Mesendoderm (in vitro differentiated cells): Measurements from ENCODE around the gene LPIN1.

ENCODE experiments used
- DNase-seq: peaks from one replicate; pipeline ENCODE4 v3.0.0; 2013
- H2AK5ac ChIP-seq: 2 replicates; pipeline ENCODE4 v1.6.1; 2013; ENCODE audit warnings: low read length, inconsistent platforms
- H2BK120ac ChIP-seq: 2 replicates; pipeline ENCODE4 v1.6.1; 2013; ENCODE audit warnings: low read depth, mild to moderate bottlenecking, low read length, moderate library complexity, mixed read lengths
- H2BK15ac ChIP-seq: replicated peaks from 2 replicates; pipeline ENCODE4 v1.6.1; 2013; ENCODE audit warnings: low read depth, mild to moderate bottlenecking, moderate library complexity
- H2BK5ac ChIP-seq: 2 replicates; pipeline ENCODE4 v1.6.1; 2013; ENCODE audit warnings: low read length, inconsistent platforms
- H3K18ac ChIP-seq: 2 replicates; pipeline ENCODE4 v1.6.1; 2013; ENCODE audit warnings: mild to moderate bottlenecking, low read length, mixed read lengths
- H3K23ac ChIP-seq: one replicate; pipeline ENCODE4 v1.6.1; 2013; ENCODE audit warnings: low read length
- H3K27ac ChIP-seq: 2 replicates; pipeline ENCODE4 v1.5.1; 2013; ENCODE audit warnings: low read depth, mild to moderate bottlenecking, inconsistent platforms, low read length, moderate library complexity
- H3K27me3 ChIP-seq: 2 replicates; pipeline ENCODE4 v1.6.1; 2013; ENCODE audit warnings: low read length, control low read depth, mild to moderate bottlenecking, inconsistent platforms; ENCODE audit not compliant: insufficient read depth, poor library complexity
- H3K36me3 ChIP-seq: 2 replicates; pipeline ENCODE4 v1.6.1; 2013; ENCODE audit warnings: low read length, inconsistent platforms; ENCODE audit not compliant: control insufficient read depth, insufficient read depth
- H3K4ac ChIP-seq: one replicate; pipeline ENCODE4 v1.6.1; 2013; ENCODE audit warnings: low read depth, mild to moderate bottlenecking, low read length, moderate library complexity
- H3K4me1 ChIP-seq: 2 replicates; pipeline ENCODE4 v1.6.1; 2013; ENCODE audit warnings: low read depth, low read length, inconsistent platforms; ENCODE audit not compliant: control insufficient read depth
- H3K4me2 ChIP-seq: 2 replicates; pipeline ENCODE4 v1.6.1; 2013; ENCODE audit warnings: low read length
- H3K4me3 ChIP-seq: 2 replicates; pipeline ENCODE4 v1.5.1; 2013; ENCODE audit warnings: mild to moderate bottlenecking, low read length
- H3K56ac ChIP-seq: one replicate; pipeline ENCODE4 v1.6.1; 2013; ENCODE audit warnings: low read length
- H3K79me1 ChIP-seq: 2 replicates; pipeline ENCODE4 v1.6.1; 2013; ENCODE audit warnings: low read length, inconsistent platforms
- H3K79me2 ChIP-seq: 2 replicates; pipeline ENCODE4 v1.6.1; 2013; ENCODE audit warnings: mild to moderate bottlenecking, low read length; ENCODE audit not compliant: control insufficient read depth, insufficient read depth
- H3K9ac ChIP-seq: 2 replicates; pipeline ENCODE4 v1.6.1; 2013; ENCODE audit warnings: low read length, inconsistent platforms
- H4K5ac ChIP-seq: one replicate; pipeline ENCODE4 v1.6.1; 2013; ENCODE audit warnings: low read length
- H4K8ac ChIP-seq: one replicate; pipeline ENCODE4 v1.6.1; 2013; ENCODE audit warnings: low read depth, mild to moderate bottlenecking, control low read depth, low read length, moderate library complexity
- WGBS: extraction: QIAGEN DNeasy Blood & Tissue Kit; methylation state at CpG from one replicate; pipeline ENCODE4 v1.1.7; 2013; ENCODE audit warnings: low lambda C conversion rate, missing lambda C conversion rate; ENCODE audit not compliant: insufficient coverage; ENCODE audit errors: extremely low coverage; 5-methylcytosine and 5-hydroxymethylcytosine counted together

The LPIN1 gene

DNA sequence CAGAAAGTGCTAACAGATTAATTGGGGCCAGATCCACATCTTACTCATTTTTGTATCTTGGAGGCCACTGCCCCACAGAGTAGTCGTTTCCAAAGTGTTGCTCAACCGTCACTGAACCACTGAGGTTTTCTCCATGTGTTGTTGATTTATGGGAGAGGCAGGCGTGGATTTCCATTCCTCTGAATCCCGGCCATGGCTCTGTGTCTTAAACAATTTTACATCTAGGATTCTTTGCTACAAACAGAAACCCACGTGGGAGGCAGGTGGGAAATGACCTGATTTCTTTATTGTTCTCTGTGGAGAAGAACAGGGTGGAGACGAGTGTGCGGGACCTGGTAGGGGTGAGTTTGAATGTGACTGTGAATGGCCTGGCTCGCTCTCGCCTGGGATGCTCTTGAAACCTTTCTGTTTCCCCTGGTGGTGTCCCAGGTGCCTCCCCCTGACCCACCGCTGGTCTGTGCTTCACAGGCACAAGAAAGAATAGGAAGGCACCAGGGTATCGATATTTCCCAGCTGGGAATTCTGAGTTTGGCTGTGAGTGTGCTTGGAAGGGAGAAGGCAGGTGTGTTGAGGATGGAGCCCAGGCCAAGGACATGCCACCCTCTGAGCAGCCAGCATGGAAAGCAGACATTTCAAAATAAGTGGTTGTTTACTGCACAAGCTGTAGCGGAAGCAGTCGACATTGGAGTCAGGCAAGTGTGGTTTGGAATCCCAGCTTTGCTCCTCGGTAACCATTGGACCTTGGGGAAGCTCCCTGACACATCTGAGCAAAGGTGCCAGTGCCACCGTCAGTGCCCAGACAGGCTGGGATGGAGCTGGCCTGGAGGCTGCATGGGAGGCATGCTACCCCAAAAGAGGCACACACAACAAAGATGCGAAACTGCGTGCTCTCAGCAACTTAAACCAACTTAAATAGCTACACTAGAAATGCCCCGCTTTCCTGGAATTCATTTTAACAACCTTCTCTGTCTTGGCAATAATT is 50.0 kb downstream of the LPIN1 start:
- no peak overlapping the region for H3K4me2 ChIP-seq
- no peak overlapping the region for H3K4me3 ChIP-seq
- no peak overlapping the region for H2BK15ac ChIP-seq
- no peaks in the 10 kb centered on the region for H3K27me3 ChIP-seq
- H3K56ac ChIP-seq, result no peak overlapping the region
- H3K4ac ChIP-seq, result no peak overlapping the region
- no peak overlapping the region for H3K27ac ChIP-seq
- no peak overlapping the region for H3K23ac ChIP-seq
- no peak overlapping the region for H4K5ac ChIP-seq
- H3K79me1 ChIP-seq, result no peaks in the 10 kb centered on the region
- H2BK120ac ChIP-seq, result no peak overlapping the region
- no peaks in the 10 kb centered on the region for H3K4me1 ChIP-seq
- no peaks in the 10 kb centered on the region for H3K79me2 ChIP-seq
- WGBS, result no CpG with 5 or more reads among the region's 18 CpGs
- no peak overlapping the region for H3K9ac ChIP-seq
- no peak for DNase-seq
- H4K8ac ChIP-seq, result no peak overlapping the region
- no peaks in the 10 kb centered on the region for H3K36me3 ChIP-seq
- H2AK5ac ChIP-seq, result no peak overlapping the region
- H3K18ac ChIP-seq, result no peak overlapping the region
- H2BK5ac ChIP-seq, result no peak overlapping the region

DNA sequence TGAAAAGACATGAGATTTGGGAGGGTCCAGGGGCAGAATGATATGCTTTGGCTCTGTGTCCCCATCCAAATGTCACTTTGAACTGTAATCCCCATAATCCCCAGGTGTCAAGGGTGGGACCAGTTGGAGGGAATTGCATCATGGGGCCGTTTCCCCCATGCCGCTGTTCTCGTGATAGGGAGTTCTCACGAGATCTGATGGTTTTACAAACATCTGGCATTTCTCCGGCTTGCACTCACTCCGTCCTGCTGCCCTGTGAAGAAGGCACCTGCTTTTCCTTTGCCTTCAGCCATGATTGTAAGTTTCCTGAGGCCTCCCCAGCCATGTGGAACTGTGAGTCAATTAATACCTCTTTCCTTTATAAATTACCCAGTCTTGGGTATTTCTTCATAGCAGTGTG is 51.4 kb downstream of the LPIN1 start:
- H3K27me3 ChIP-seq, result no peaks in the 10 kb centered on the region
- no peak overlapping the region for H3K4me2 ChIP-seq
- H3K79me2 ChIP-seq, result no peaks in the 10 kb centered on the region
- no peak overlapping the region for H2BK15ac ChIP-seq
- H4K5ac ChIP-seq, result no peak overlapping the region
- H3K9ac ChIP-seq, result no peak overlapping the region
- no peak overlapping the region for H2BK120ac ChIP-seq
- no CpG with 5 or more reads among the region's 6 CpGs for WGBS
- no peak overlapping the region for H3K27ac ChIP-seq
- no peak overlapping the region for H3K4me3 ChIP-seq
- H3K36me3 ChIP-seq, result no peaks in the 10 kb centered on the region
- DNase-seq, result no peak
- no peak overlapping the region for H2BK5ac ChIP-seq
- H3K79me1 ChIP-seq, result no peaks in the 10 kb centered on the region
- H3K23ac ChIP-seq, result no peak overlapping the region
- no peak overlapping the region for H4K8ac ChIP-seq
- H3K4ac ChIP-seq, result no peak overlapping the region
- no peaks in the 10 kb centered on the region for H3K4me1 ChIP-seq
- H2AK5ac ChIP-seq, result no peak overlapping the region
- H3K18ac ChIP-seq, result no peak overlapping the region
- H3K56ac ChIP-seq, result no peak overlapping the region

DNA sequence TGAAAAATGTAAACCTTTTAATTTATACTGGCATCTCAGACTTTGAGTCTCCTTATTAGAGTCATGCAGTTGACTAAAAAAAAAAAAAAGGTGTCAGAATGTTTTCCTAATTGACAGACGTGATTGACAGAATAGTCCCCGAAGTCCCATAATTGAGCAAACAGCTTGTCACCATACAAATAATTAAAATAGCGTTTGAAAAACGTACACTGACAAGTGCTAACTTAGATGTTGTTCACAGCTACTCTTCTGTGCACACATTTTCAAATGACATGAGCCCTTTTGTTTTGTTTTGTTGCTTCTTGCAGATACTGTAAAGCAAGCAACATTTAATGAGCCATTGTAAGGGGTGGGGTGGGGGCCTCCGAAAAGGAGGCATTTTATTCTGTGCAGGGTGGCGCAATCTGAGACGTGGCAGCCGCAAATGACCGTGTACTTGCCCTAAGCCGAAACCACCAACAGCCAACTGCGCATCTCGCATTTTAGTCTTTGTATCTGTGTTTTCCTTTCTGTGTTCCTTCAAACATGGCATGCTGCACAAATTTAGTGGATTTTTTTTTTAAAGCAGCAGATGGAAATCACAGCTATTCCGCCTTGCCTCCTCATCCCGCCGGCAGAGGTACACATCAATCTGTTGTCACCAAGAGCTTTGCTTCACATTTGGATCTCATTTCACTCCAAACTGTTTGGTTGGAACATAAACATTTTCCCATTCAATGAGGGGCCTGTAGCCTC is 52.4 kb downstream of the LPIN1 start:
- Histone ChIP-seq H3K4me2 (no peak overlapping the region), H3K4ac (no peak overlapping the region), H3K18ac (no peak overlapping the region), H2BK15ac (no peak overlapping the region), H2BK120ac (no peak overlapping the region), H3K79me2 (no peaks in the 10 kb centered on the region), H3K56ac (no peak overlapping the region), H2AK5ac (no peak overlapping the region), H2BK5ac (no peak overlapping the region), H3K27ac (no peak overlapping the region), H3K27me3 (no peaks in the 10 kb centered on the region), H3K36me3 (no peaks in the 10 kb centered on the region), H4K8ac (no peak overlapping the region), H3K79me1 (no peaks in the 10 kb centered on the region), H3K4me3 (no peak overlapping the region), H3K23ac (no peak overlapping the region), H4K5ac (no peak overlapping the region), H3K4me1 (no peaks in the 10 kb centered on the region), H3K9ac (no peak overlapping the region)
- DNase-seq, result no peak
- no CpG with 5 or more reads among the region's 15 CpGs for WGBS

- Histone ChIP-seq H4K8ac (no peak overlapping the region), H2AK5ac (no peak overlapping the region), H3K23ac (no peak overlapping the region), H3K4me2 (no peak overlapping the region), H2BK15ac (no peak overlapping the region), H4K5ac (no peak overlapping the region), H3K4me3 (no peak overlapping the region), H3K27me3 (no peaks in the 10 kb centered on the region), H2BK5ac (no peak overlapping the region), H2BK120ac (no peak overlapping the region), H3K9ac (no peak overlapping the region), H3K4ac (no peak overlapping the region), H3K27ac (no peak overlapping the region), H3K79me2 (no peaks in the 10 kb centered on the region), H3K18ac (no peak overlapping the region), H3K4me1 (no peaks in the 10 kb centered on the region), H3K36me3 (no peaks in the 10 kb centered on the region), H3K79me1 (no peaks in the 10 kb centered on the region), H3K56ac (no peak overlapping the region)
- no CpG with 5 or more reads among the region's 8 CpGs for WGBS
- no peak for DNase-seq
Measured at GRCh38 chr2:11799826-11800225, 53.4 kb downstream of the LPIN1 start.

- no peak overlapping the region for H3K18ac ChIP-seq
- no peaks in the 10 kb centered on the region for H3K4me1 ChIP-seq
- no peak for DNase-seq
- H3K79me1 ChIP-seq, result no peaks in the 10 kb centered on the region
- no peak overlapping the region for H3K27ac ChIP-seq
- H2BK15ac ChIP-seq, result no peak overlapping the region
- no peak overlapping the region for H2BK120ac ChIP-seq
- H3K36me3 ChIP-seq, result peaks cover 3% of the 10 kb centered on the region
- no peak overlapping the region for H3K4ac ChIP-seq
- H3K27me3 ChIP-seq, result no peaks in the 10 kb centered on the region
- no peak overlapping the region for H3K56ac ChIP-seq
- H3K4me3 ChIP-seq, result no peak overlapping the region
- H4K5ac ChIP-seq, result no peak overlapping the region
- H2AK5ac ChIP-seq, result no peak overlapping the region
- no peak overlapping the region for H2BK5ac ChIP-seq
- H3K23ac ChIP-seq, result no peak overlapping the region
- no CpG with 5 or more reads among the region's 11 CpGs for WGBS
- no peak overlapping the region for H3K4me2 ChIP-seq
- no peaks in the 10 kb centered on the region for H3K79me2 ChIP-seq
- H3K9ac ChIP-seq, result no peak overlapping the region
- H4K8ac ChIP-seq, result no peak overlapping the region
Measured at GRCh38 chr2:11802782-11803191, 56.4 kb downstream of the LPIN1 start.
